ENCODE results near the gene CD109.

DNA sequence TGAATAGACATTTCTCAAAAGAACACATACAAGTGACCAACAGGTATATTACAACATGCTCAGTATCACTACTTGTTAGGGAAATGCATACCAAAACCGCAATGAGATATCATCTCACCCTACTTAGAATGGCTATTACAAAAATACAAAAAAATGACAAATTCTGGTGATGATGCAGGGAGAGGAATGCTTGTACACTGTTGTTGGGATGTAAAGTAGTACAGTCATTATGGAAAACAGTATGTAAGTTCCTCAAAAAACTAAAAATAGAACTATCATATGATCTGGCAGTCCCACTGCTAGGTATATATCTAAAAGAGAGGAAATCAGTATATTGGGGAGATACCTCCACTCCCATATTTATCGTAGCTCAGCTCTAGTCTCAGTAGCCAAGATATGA, 31.3 kb upstream of the CD109 start:
- TF ChIP-seq, protein P1, sequence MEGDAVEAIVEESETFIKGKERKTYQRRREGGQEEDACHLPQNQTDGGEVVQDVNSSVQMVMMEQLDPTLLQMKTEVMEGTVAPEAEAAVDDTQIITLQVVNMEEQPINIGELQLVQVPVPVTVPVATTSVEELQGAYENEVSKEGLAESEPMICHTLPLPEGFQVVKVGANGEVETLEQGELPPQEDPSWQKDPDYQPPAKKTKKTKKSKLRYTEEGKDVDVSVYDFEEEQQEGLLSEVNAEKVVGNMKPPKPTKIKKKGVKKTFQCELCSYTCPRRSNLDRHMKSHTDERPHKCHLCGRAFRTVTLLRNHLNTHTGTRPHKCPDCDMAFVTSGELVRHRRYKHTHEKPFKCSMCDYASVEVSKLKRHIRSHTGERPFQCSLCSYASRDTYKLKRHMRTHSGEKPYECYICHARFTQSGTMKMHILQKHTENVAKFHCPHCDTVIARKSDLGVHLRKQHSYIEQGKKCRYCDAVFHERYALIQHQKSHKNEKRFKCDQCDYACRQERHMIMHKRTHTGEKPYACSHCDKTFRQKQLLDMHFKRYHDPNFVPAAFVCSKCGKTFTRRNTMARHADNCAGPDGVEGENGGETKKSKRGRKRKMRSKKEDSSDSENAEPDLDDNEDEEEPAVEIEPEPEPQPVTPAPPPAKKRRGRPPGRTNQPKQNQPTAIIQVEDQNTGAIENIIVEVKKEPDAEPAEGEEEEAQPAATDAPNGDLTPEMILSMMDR (IDR thresholded peaks at IDR 0.05), result no peak
- TF ChIP-seq POLR2A (IDR thresholded peaks at IDR 0.05) (no peak), POLR2AphosphoS5 (IDR thresholded peaks at IDR 0.05) (no peak)
